ENCODE measurements around the gene FAM161B. TPM values are rescaled to one million over a fixed set of nuclear protein-coding genes. Genes with fewer than 3 reads are reported as not detected.

The FAM161B gene
- total RNA-seq, 1 experiment from 2014 or later = 1.6 TPM

DNA sequence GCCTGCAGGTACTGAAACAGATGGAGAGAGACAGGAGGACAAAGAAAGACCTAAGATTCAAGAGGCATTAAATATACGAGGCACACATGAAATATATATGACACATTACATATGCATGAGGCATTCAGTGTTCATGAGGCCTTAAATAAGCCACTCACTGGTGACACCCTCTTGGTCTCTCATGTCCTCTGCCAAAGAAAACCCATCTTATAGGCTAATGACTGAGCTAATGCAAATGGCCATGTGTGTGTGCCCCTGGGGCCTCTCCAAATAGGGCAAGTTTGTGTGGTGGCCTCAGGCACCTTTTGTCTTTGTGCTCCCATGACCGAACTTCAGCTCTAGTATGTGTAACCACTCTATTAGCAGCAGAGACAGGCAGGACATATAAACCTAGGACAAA, 19.0 kb upstream of the FAM161B start:
- no peaks in the 10 kb centered on the region for H3K9me3 ChIP-seq (ENCODE audit: control insufficient read depth in 1 of 2, insufficient read depth in 1 of 2, low read depth in 1 of 2, low read length in 2 of 2)
- H3K27ac ChIP-seq (ENCODE audit: low read depth, low read length) = no peak overlapping the region
- H3K4me3 ChIP-seq (replicated peaks in 1 of 2; ENCODE audit: low read depth in 1 of 2, low read length in 2 of 2) = no peak overlapping the region
- TF ChIP-seq, protein P1, sequence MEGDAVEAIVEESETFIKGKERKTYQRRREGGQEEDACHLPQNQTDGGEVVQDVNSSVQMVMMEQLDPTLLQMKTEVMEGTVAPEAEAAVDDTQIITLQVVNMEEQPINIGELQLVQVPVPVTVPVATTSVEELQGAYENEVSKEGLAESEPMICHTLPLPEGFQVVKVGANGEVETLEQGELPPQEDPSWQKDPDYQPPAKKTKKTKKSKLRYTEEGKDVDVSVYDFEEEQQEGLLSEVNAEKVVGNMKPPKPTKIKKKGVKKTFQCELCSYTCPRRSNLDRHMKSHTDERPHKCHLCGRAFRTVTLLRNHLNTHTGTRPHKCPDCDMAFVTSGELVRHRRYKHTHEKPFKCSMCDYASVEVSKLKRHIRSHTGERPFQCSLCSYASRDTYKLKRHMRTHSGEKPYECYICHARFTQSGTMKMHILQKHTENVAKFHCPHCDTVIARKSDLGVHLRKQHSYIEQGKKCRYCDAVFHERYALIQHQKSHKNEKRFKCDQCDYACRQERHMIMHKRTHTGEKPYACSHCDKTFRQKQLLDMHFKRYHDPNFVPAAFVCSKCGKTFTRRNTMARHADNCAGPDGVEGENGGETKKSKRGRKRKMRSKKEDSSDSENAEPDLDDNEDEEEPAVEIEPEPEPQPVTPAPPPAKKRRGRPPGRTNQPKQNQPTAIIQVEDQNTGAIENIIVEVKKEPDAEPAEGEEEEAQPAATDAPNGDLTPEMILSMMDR (IDR thresholded peaks at IDR 0.05 in 2 of 3, conservative IDR thresholded peaks at IDR 0.05 in 1 of 3; ENCODE audit: borderline replicate concordance in 1 of 3, insufficient read depth in 1 of 3, low read depth in 2 of 3, low read length in 2 of 3) = no peak
- TF ChIP-seq FOSL1 (IDR thresholded peaks at IDR 0.05; ENCODE audit: low read depth) (no peak), CEBPB (IDR thresholded peaks at IDR 0.05; ENCODE audit: low read depth) (no peak), SIN3A (IDR thresholded peaks at IDR 0.05; ENCODE audit: low read depth) (no peak), EZH2 (IDR thresholded peaks at IDR 0.05) (no peak), ELF1 (IDR thresholded peaks at IDR 0.05; ENCODE audit: borderline replicate concordance, low read depth) (no peak), TCF7L2 (IDR thresholded peaks at IDR 0.05; ENCODE audit: borderline replicate concordance, extremely low read depth, insufficient read depth, insufficient read length) (no peak), SRF (IDR thresholded peaks at IDR 0.05; ENCODE audit: low read depth) (no peak), POLR2AphosphoS5 (IDR thresholded peaks at IDR 0.05; ENCODE audit: low read depth, low read length) (no peak), SP1 (IDR thresholded peaks at IDR 0.05; ENCODE audit: low read depth) (no peak), EZH2phosphoT487 (IDR thresholded peaks at IDR 0.05; ENCODE audit: borderline replicate concordance) (no peak), EGR1 (IDR thresholded peaks at IDR 0.05; ENCODE audit: low read depth) (no peak), CBX3 (IDR thresholded peaks at IDR 0.05; ENCODE audit: low read depth) (no peak), POLR2A (IDR thresholded peaks at IDR 0.05; ENCODE audit: borderline replicate concordance, extremely low read depth, insufficient read depth, insufficient read length) (no peak)
- TF ChIP-seq, protein P2, sequence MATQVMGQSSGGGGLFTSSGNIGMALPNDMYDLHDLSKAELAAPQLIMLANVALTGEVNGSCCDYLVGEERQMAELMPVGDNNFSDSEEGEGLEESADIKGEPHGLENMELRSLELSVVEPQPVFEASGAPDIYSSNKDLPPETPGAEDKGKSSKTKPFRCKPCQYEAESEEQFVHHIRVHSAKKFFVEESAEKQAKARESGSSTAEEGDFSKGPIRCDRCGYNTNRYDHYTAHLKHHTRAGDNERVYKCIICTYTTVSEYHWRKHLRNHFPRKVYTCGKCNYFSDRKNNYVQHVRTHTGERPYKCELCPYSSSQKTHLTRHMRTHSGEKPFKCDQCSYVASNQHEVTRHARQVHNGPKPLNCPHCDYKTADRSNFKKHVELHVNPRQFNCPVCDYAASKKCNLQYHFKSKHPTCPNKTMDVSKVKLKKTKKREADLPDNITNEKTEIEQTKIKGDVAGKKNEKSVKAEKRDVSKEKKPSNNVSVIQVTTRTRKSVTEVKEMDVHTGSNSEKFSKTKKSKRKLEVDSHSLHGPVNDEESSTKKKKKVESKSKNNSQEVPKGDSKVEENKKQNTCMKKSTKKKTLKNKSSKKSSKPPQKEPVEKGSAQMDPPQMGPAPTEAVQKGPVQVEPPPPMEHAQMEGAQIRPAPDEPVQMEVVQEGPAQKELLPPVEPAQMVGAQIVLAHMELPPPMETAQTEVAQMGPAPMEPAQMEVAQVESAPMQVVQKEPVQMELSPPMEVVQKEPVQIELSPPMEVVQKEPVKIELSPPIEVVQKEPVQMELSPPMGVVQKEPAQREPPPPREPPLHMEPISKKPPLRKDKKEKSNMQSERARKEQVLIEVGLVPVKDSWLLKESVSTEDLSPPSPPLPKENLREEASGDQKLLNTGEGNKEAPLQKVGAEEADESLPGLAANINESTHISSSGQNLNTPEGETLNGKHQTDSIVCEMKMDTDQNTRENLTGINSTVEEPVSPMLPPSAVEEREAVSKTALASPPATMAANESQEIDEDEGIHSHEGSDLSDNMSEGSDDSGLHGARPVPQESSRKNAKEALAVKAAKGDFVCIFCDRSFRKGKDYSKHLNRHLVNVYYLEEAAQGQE (IDR thresholded peaks at IDR 0.05; ENCODE audit: low read depth) = no peak
- TF ChIP-seq, protein P3, sequence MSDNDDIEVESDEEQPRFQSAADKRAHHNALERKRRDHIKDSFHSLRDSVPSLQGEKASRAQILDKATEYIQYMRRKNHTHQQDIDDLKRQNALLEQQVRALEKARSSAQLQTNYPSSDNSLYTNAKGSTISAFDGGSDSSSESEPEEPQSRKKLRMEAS (IDR thresholded peaks at IDR 0.05) = no peak
- H3K9ac ChIP-seq (ENCODE audit: low read length) = no peak overlapping the region
- BruUV-seq (replicated peaks) = no TSS peak
- no peaks in the 10 kb centered on the region for H3K4me1 ChIP-seq (ENCODE audit: control insufficient read depth in 1 of 2, insufficient read depth in 2 of 2, low read length in 2 of 2)
- no peak for DNase-seq (ENCODE audit: low read depth, low spot score)
- no peaks in the 10 kb centered on the region for H3K9me2 ChIP-seq (ENCODE audit: insufficient read depth)
- no peaks in the 10 kb centered on the region for H4K20me1 ChIP-seq (ENCODE audit: insufficient read depth)
- no peaks in the 10 kb centered on the region for H3K79me2 ChIP-seq (ENCODE audit: insufficient read depth, low read length)
- no peak overlapping the region for H3K4me2 ChIP-seq (ENCODE audit: low read length)
- ChIA-PET POLR2A (no interaction called here), RAD21 (ENCODE audit: low non-redundant PET in 1 of 2, low total read pairs in 2 of 2, uncharacterized antibody in 2 of 2, unreplicated experiment in 2 of 2) (no interaction called here), CTCF (no interaction called here)
- no peak overlapping the region for H2AFZ ChIP-seq (ENCODE audit: low read depth, low read length, poor library complexity, severe bottlenecking)
- peaks cover 5% of the 10 kb centered on the region in 2 experiments; a peak in 1 of 4 replicates for H3K36me3 ChIP-seq (ENCODE audit: control insufficient read depth in 1 of 2, insufficient read depth in 2 of 2, low read length in 2 of 2)
- intact Hi-C loops (cut with micrococcal nuclease) = no loop called here
- ATAC-seq = no peak
- H3K27me3 ChIP-seq (ENCODE audit: insufficient read depth, low read length) = no peaks in the 10 kb centered on the region

Measured in HCT116 (cell line).